Measurements from ENCODE around the gene CFAP97D2. TPM values are rescaled to one million over a fixed set of nuclear protein-coding genes. Genes with fewer than 3 reads are reported as not detected.

Gene CFAP97D2
- total and polyA plus RNA-seq, 2 donors (not counting 3 experiments of a cell fraction or from before 2014, with no cell fraction given): not detected

DNA sequence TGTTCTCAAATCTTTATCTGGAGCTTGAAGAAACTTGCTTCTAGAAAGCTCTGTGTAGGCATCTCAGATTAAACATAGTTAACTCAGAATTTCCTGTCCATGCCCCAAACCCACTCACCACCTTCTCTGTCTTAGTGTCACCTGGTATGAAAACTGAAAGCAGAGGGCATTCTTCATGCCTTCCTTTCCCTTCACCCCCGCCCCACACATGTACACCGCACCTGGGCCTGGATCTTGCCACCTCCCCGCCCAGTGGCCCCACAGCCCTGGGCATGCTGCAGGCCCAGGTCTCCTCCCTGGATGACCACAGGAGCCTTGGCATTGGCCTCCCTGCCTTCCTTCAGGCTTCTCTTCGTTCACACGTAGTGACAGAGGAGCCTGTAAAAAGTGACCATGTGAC, 15.8 kb downstream of the CFAP97D2 start:
- no TSS peak for BruUV-seq (replicated peaks)
- dilution Hi-C loops (cut with MboI; ENCODE audit: extremely low pct_ligation_motif_present, low sequenced_read_pairs): no loop called here
- no peaks in the 10 kb centered on the region for H3K79me2 ChIP-seq (ENCODE audit: control insufficient read depth, insufficient read depth, low read length)
- H3K9ac ChIP-seq (replicated peaks; ENCODE audit: extremely low read depth, insufficient read depth, low read length): no peak overlapping the region
- no peaks in the 10 kb centered on the region for H3K4me1 ChIP-seq (ENCODE audit: control insufficient read depth, extremely low read depth, insufficient read depth, low read length)
- H2AFZ ChIP-seq (ENCODE audit: low read depth, low read length): no peak overlapping the region
- no peak overlapping the region for H3K4me3 ChIP-seq (replicated peaks in 1 of 3; ENCODE audit: insufficient read depth in 1 of 3, low read depth in 1 of 3, low read length in 3 of 3)
- H3K27ac ChIP-seq (ENCODE audit: insufficient read depth, low read depth, low read length): no peak overlapping the region
- intact Hi-C loops (cut with micrococcal nuclease): no loop called here
- H3K36me3 ChIP-seq (ENCODE audit: control insufficient read depth in 2 of 2, extremely low read depth in 1 of 2, insufficient read depth in 2 of 2, low read length in 2 of 2): no peaks in the 10 kb centered on the region
- H3K9me3 ChIP-seq (replicated peaks; ENCODE audit: control insufficient read depth, insufficient read depth, low read length): no peaks in the 10 kb centered on the region
- no peak for FAIRE-seq
- ChIA-PET POLR2A (interaction anchor here (0.5 kb wide), 1 partner anchor 84 kb away, joined by 5 read pairs; no protein-coding TSS in a partner anchor), CTCF (interaction anchor here (0.7 kb wide), 1 partner anchor 8 kb away, joined by 3 read pairs; no protein-coding TSS in a partner anchor)
- no peak for DNase-seq (ENCODE audit: low read depth, low spot score)
- H4K20me1 ChIP-seq (replicated peaks; ENCODE audit: control insufficient read depth, extremely low read depth, insufficient read depth, low read length): no peaks in the 10 kb centered on the region
- H3K4me2 ChIP-seq (ENCODE audit: insufficient read depth, low read length): no peak overlapping the region
- TF ChIP-seq JUN (IDR thresholded peaks at IDR 0.05; ENCODE audit: borderline replicate concordance, insufficient read depth, insufficient read length, low read depth): no peak
- no peak for TF ChIP-seq POLR2A (IDR thresholded peaks at IDR 0.05; ENCODE audit: low read depth, low read length)
- TF ChIP-seq, protein P1, sequence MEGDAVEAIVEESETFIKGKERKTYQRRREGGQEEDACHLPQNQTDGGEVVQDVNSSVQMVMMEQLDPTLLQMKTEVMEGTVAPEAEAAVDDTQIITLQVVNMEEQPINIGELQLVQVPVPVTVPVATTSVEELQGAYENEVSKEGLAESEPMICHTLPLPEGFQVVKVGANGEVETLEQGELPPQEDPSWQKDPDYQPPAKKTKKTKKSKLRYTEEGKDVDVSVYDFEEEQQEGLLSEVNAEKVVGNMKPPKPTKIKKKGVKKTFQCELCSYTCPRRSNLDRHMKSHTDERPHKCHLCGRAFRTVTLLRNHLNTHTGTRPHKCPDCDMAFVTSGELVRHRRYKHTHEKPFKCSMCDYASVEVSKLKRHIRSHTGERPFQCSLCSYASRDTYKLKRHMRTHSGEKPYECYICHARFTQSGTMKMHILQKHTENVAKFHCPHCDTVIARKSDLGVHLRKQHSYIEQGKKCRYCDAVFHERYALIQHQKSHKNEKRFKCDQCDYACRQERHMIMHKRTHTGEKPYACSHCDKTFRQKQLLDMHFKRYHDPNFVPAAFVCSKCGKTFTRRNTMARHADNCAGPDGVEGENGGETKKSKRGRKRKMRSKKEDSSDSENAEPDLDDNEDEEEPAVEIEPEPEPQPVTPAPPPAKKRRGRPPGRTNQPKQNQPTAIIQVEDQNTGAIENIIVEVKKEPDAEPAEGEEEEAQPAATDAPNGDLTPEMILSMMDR (IDR thresholded peaks at IDR 0.05; ENCODE audit: extremely low read depth in 1 of 2, insufficient read depth in 1 of 2, low read depth in 1 of 2, low read length in 2 of 2): no peak
- no peak for TF ChIP-seq MYC (IDR thresholded peaks at IDR 0.05; ENCODE audit: low read depth, low read length)
- peaks cover 14 to 16% of the 10 kb centered on the region in 2 experiments for H3K27me3 ChIP-seq (ENCODE audit: control insufficient read depth in 2 of 2, insufficient read depth in 2 of 2, low read length in 2 of 2)
- no peaks in the 10 kb centered on the region for H3K9me1 ChIP-seq (replicated peaks; ENCODE audit: control insufficient read depth, extremely low read depth, insufficient read depth, low read length)

DNA sequence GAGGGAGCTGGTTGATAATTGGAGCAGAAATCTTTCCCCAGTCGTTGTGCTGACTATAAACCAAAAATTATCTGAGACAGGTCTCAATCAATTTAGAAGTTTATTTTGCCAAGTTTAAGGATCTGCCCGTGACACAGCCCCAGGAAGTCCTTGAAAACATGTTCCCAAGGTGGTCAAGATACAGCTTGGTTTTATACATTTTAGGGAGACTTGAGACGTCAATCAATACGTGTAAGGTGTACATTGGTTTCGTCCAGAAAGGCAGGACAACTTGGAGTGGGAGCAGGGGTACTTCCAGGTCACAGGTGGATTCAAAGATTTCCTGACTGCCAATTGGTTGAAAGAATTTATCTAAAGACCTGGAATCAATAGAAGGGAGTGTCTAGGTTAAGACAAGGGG, 17.6 kb downstream of the CFAP97D2 start:
- FAIRE-seq: no peak
- H3K27me3 ChIP-seq (ENCODE audit: control insufficient read depth in 2 of 2, insufficient read depth in 2 of 2, low read length in 2 of 2): peaks cover 21 to 24% of the 10 kb centered on the region in 2 experiments
- H3K4me2 ChIP-seq (ENCODE audit: insufficient read depth, low read length): no peak overlapping the region
- no peaks in the 10 kb centered on the region for H3K4me1 ChIP-seq (ENCODE audit: control insufficient read depth, extremely low read depth, insufficient read depth, low read length)
- dilution Hi-C loops (cut with MboI; ENCODE audit: extremely low pct_ligation_motif_present, low sequenced_read_pairs) (no loop called here), intact Hi-C loops (cut with micrococcal nuclease) (no loop called here)
- TF ChIP-seq JUN (IDR thresholded peaks at IDR 0.05; ENCODE audit: borderline replicate concordance, insufficient read depth, insufficient read length, low read depth) (no peak), GATA2 (IDR thresholded peaks at IDR 0.05; ENCODE audit: insufficient read depth, insufficient read length, low read depth, low read length) (no peak), MYC (IDR thresholded peaks at IDR 0.05; ENCODE audit: low read depth, low read length) (no peak), EZH2 (IDR thresholded peaks at IDR 0.05; ENCODE audit: borderline replicate concordance, low read depth, low read length, severe bottlenecking) (no peak), POLR2AphosphoS5 (IDR thresholded peaks at IDR 0.05; ENCODE audit: insufficient read depth, low read depth, low read length) (no peak), FOS (IDR thresholded peaks at IDR 0.05; ENCODE audit: borderline replicate concordance, insufficient read depth, low read length) (no peak), POLR2A (IDR thresholded peaks at IDR 0.05; ENCODE audit: low read depth, low read length) (no peak)
- TF ChIP-seq, protein P2, sequence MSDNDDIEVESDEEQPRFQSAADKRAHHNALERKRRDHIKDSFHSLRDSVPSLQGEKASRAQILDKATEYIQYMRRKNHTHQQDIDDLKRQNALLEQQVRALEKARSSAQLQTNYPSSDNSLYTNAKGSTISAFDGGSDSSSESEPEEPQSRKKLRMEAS (IDR thresholded peaks at IDR 0.05; ENCODE audit: insufficient read depth, insufficient read length): no peak
- TF ChIP-seq, protein P1 (IDR thresholded peaks at IDR 0.05; ENCODE audit: extremely low read depth in 1 of 2, insufficient read depth in 1 of 2, low read depth in 1 of 2, low read length in 2 of 2): no peak
- H3K27ac ChIP-seq (ENCODE audit: insufficient read depth, low read depth, low read length): no peak overlapping the region
- no peak for DNase-seq (ENCODE audit: low read depth, low spot score)
- H3K9ac ChIP-seq (replicated peaks; ENCODE audit: extremely low read depth, insufficient read depth, low read length): no peak overlapping the region
- ChIA-PET CTCF (interaction anchor here (1.0 kb wide), 1 partner anchor 11 kb away, joined by 3 read pairs; no protein-coding TSS in a partner anchor), POLR2A (no interaction called here)
- no peaks in the 10 kb centered on the region for H4K20me1 ChIP-seq (replicated peaks; ENCODE audit: control insufficient read depth, extremely low read depth, insufficient read depth, low read length)
- H3K9me1 ChIP-seq (replicated peaks; ENCODE audit: control insufficient read depth, extremely low read depth, insufficient read depth, low read length): no peaks in the 10 kb centered on the region
- no peaks in the 10 kb centered on the region for H3K36me3 ChIP-seq (ENCODE audit: control insufficient read depth in 2 of 2, extremely low read depth in 1 of 2, insufficient read depth in 2 of 2, low read length in 2 of 2)
- BruUV-seq (replicated peaks): no TSS peak
- no peaks in the 10 kb centered on the region for H3K79me2 ChIP-seq (ENCODE audit: control insufficient read depth, insufficient read depth, low read length)
- H2AFZ ChIP-seq (ENCODE audit: low read depth, low read length): no peak overlapping the region
- H3K4me3 ChIP-seq (replicated peaks in 1 of 3; ENCODE audit: insufficient read depth in 1 of 3, low read depth in 1 of 3, low read length in 3 of 3): no peak overlapping the region
- no peaks in the 10 kb centered on the region for H3K9me3 ChIP-seq (replicated peaks; ENCODE audit: control insufficient read depth, insufficient read depth, low read length)

Measured in endothelial cell of umbilical vein (primary cell).